Transverse colon (tissue), 4 donors: ENCODE results near the gene TNFRSF6B. TPM values are rescaled to one million over a fixed set of nuclear protein-coding genes. Genes with fewer than 3 reads are reported as not detected.
A peak's percentile ranks its signal among the peaks of the same experiment; 100 is the strongest.

ENCODE experiments used
- DNase-seq: peaks from one replicate; pipeline ENCODE4 v3.0.0-alpha.2; 2019
- H3K27ac ChIP-seq, 4 donors: fragments of 200-600 bp; sonication (generic); 2 replicates each; pipeline ENCODE4 v1.5.1; 2016 to 2018; ENCODE audit warnings: inconsistent platforms in 4 of 4
- H3K27me3 ChIP-seq: fragments of 200-600 bp; sonication (generic); 2 replicates; pipeline ENCODE4 v1.5.1; 2017; ENCODE audit warnings: inconsistent platforms
- H3K36me3 ChIP-seq, 4 donors: fragments of 200-600 bp; sonication (generic); 2 replicates each; pipeline ENCODE4 v1.5.1; 2017 to 2019; ENCODE audit warnings: inconsistent platforms in 4 of 4
- H3K4me1 ChIP-seq, 4 donors: fragments of 200-600 bp; sonication (generic); 2 replicates each; pipeline ENCODE4 v1.5.1; 2017 to 2020; ENCODE audit warnings: inconsistent platforms in 4 of 4
- H3K4me3 ChIP-seq, 4 donors: fragments of 200-600 bp; sonication (generic); 1 replicate in 1 of 4; 2 replicates in 3 of 4; pipeline versions ENCODE4 v1.5.1 to v1.6.1; 2017 to 2019; ENCODE audit warnings: inconsistent platforms in 4 of 4
- H3K9me3 ChIP-seq, 2 donors: fragments of 200-600 bp; sonication (generic); 2 replicates each; pipeline ENCODE4 v1.5.1; 2017 to 2019; ENCODE audit warnings: inconsistent platforms in 2 of 2
- EP300 ChIP-seq: sonication (generic); formaldehyde crosslinking; IDR thresholded peaks from one replicate; pipeline ENCODE4 v1.6.1; 2017; ENCODE audit warnings: antibody characterized with exemption, low read depth
- POLR2A ChIP-seq: fragments of 450-650 bp; IDR thresholded peaks from one replicate; pipeline ENCODE4 v1.6.1; 2016; ENCODE audit warnings: antibody characterized with exemption, mild to moderate bottlenecking, moderate library complexity
- POLR2AphosphoS5 ChIP-seq, 3 donors: sonication (generic); formaldehyde crosslinking; IDR thresholded peaks; one replicate each; pipeline ENCODE4 v1.6.1; 2016; ENCODE audit warnings: antibody characterized with exemption in 3 of 3
- WGBS, 2 donors: methylation state at CpG; one replicate each; pipeline ENCODE4 v1.1.5; 2018; ENCODE audit warnings: low coverage in 1 of 2; 5-methylcytosine and 5-hydroxymethylcytosine counted together
- in situ Hi-C, 4 donors: fragments of 200-750 bp; cut with MboI; loops; one replicate each; pipeline versions ENCODE4 v1.15.0 to v1.15.1; 2017; ENCODE audit warnings: low sequenced_read_pairs in 3 of 4, low pct_ligation_motif_present in 1 of 4, low pct_unique_long_range_greater_than_20kb in 1 of 4
- intact Hi-C: fragments of 100-400 bp; cut with DNase I; formaldehyde crosslinking; loops from one replicate; pipeline ENCODE4 v1.15.1; 2023; ENCODE audit warnings: low total_unique reads
- total RNA-seq, 4 donors: library from RNA; depleted of rRNA; stranded (reverse); fragments of >200 nt; gene quantifications; one replicate each; pipeline ENCODE4 v1.1.0, GENCODE V29; 2016
- TF ChIP-seq, protein P1 (sequence below), 5 experiments: fragments of 200-600 bp in 3 of 5; fragments of 450-650 bp in 2 of 5; sonication (generic) in 3 of 5; IDR thresholded peaks; 1 replicate in 2 of 5; 2 replicates in 3 of 5; pipeline ENCODE4 v1.5.1; 2016 to 2017; ENCODE audit warnings: antibody characterized with exemption in 5 of 5, inconsistent platforms in 3 of 5, mild to moderate bottlenecking in 2 of 5, moderate library complexity in 1 of 5

The TNFRSF6B gene
- total RNA-seq, 4 donors from 2014 or later, result 4.2 to 34.4 (median 13.6) TPM

DNA sequence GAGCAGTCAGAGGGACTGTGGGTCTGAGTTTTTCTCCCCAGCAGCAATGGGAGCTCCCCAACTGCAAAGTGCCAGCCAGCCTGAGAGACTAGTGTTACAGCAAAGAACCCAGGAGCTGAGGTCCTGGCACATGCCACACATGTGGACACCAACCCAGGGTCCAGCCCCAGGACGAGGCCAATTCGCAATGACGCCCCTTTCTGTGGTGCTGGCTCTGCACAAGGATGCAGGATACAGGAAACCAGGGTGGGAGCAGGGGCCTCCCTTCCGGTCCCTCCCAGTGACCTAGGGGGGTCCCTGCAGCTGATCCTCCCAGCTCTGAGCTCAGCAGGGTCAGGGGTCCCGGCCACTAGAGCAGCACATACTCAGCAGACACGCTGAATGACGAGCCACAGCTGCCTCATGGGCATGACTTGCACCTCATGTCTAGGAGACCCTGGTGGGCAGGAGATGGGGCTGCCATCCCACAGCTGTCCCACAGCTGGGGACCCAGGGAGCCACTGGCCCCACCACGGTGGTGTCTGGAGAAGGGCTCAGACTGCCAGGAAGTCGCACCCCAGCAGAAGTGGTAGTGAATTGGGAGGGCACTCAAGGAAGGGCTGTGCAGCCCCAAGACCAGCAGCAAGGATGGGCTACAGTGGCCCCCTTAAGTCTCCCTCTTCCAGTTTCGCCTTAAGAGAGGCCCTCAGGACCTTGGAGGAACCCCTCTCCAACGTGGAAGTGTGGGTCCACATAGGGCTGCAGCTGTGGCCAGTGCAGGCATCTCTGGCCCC is 7.7 kb downstream of the TNFRSF6B start:
- Histone ChIP-seq H3K9me3 (no peaks in the 10 kb centered on the region), H3K4me1 (peaks cover 15 to 26% (median 22%) of the 10 kb centered on the region in 4 donors), H3K4me3 (no peak overlapping the region), H3K36me3 (peaks cover 0 to 8% (median 3%) of the 10 kb centered on the region in 4 donors), H3K27me3 (no peaks in the 10 kb centered on the region), H3K27ac (no peak overlapping the region)
- in situ Hi-C loops, result no loop called here
- WGBS, 2 donors, result 87 to 100% methylated on average over 1 to 11 of the region's 11 CpGs
- TF ChIP-seq, protein P1, sequence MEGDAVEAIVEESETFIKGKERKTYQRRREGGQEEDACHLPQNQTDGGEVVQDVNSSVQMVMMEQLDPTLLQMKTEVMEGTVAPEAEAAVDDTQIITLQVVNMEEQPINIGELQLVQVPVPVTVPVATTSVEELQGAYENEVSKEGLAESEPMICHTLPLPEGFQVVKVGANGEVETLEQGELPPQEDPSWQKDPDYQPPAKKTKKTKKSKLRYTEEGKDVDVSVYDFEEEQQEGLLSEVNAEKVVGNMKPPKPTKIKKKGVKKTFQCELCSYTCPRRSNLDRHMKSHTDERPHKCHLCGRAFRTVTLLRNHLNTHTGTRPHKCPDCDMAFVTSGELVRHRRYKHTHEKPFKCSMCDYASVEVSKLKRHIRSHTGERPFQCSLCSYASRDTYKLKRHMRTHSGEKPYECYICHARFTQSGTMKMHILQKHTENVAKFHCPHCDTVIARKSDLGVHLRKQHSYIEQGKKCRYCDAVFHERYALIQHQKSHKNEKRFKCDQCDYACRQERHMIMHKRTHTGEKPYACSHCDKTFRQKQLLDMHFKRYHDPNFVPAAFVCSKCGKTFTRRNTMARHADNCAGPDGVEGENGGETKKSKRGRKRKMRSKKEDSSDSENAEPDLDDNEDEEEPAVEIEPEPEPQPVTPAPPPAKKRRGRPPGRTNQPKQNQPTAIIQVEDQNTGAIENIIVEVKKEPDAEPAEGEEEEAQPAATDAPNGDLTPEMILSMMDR (IDR thresholded peaks at IDR 0.05), result no peak
- TF ChIP-seq POLR2AphosphoS5 (IDR thresholded peaks at IDR 0.05) (no peak), POLR2A (no peak), EP300 (no peak)
- no peak for DNase-seq
- intact Hi-C loops, result no loop called here

DNA sequence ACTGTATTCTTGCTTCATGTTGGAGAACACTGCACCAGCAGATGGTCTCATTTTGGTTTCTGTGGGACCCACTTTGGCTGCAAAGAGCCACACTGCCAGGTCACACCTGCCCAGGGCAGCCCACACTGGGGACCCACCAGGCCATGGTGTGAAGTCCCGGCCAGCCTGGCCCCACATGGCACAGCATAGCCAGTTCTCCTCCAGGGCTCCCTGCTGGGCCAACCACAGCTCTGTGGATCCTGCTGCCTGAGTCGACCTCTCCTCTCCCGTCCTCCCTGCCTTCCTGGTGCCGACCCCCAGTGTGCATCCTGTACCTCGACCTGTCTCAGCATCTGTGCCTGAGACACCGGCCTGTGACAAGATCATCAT is 8.3 kb downstream of the TNFRSF6B start:
- intact Hi-C loops, result no loop called here
- Histone ChIP-seq H3K27ac (no peak overlapping the region), H3K4me3 (no peak overlapping the region), H3K36me3 (peaks cover 0 to 8% (median 3%) of the 10 kb centered on the region in 4 donors), H3K4me1 (peaks cover 18 to 25% (median 23%) of the 10 kb centered on the region in 4 donors), H3K9me3 (no peaks in the 10 kb centered on the region), H3K27me3 (no peaks in the 10 kb centered on the region)
- no peak for TF ChIP-seq POLR2AphosphoS5 (IDR thresholded peaks at IDR 0.05)
- TF ChIP-seq EP300, result no peak
- no peak for TF ChIP-seq POLR2A
- no peak for DNase-seq
- in situ Hi-C loops, result no loop called here
- WGBS, 2 donors, result 92% methylated on average over 5 of the region's 6 CpGs; no CpG with 5 or more reads in 1 of the 2 donors

GRCh38 chr20:63705232-63706026 is 9.0 kb downstream of the TNFRSF6B start:
- peaks cover 0 to 8% (median 3%) of the 10 kb centered on the region in 4 donors for H3K36me3 ChIP-seq
- no peak for DNase-seq
- in situ Hi-C loops, result no loop called here
- 70 to 86% methylated on average over 2 to 8 of the region's 8 CpGs for WGBS, 2 donors
- H3K9me3 ChIP-seq, result no peaks in the 10 kb centered on the region
- no peaks in the 10 kb centered on the region for H3K27me3 ChIP-seq
- peaks cover 18 to 25% (median 23%) of the 10 kb centered on the region in 4 donors for H3K4me1 ChIP-seq
- TF ChIP-seq, protein P1 (IDR thresholded peaks at IDR 0.05), result no peak
- TF ChIP-seq POLR2AphosphoS5 (IDR thresholded peaks at IDR 0.05), result no peak
- TF ChIP-seq EP300, result no peak
- TF ChIP-seq POLR2A, result no peak
- H3K27ac ChIP-seq, result peak overlapping the region in 1 of 4 donors; percentile 90
- intact Hi-C loops, result no loop called here
- H3K4me3 ChIP-seq, result no peak overlapping the region

DNA sequence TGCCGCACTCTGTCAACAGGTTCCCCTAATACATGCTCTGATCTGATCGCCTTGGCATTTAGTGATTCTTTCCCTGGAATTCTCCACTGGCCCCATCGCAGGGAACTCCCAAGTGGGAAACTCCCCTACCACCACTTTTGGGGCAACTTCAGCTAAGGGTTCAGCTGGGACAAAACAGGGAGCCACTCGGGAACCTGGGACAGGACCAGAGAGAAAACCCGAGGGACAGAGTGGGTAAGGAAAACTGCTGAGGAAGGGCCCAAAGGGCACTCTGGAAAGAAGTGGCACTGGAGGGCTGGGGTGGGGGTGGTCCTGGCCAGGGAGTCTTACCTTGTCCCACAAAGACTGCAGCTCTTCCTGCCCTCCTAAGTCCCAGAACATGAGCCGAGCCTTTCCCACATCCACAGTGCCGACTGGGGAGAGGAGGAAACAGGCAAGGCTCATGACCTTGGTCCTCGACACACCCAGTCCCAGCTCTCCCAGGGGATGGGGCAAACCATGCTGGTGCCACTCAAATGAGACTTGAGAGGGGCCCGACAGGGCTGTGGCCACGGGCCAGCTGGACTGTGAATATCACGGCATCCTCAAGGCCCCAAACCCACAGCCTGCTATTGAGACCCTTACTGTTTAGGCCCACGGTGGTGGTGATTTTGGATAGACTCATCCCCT is 9.7 kb downstream of the TNFRSF6B start:
- Histone ChIP-seq H3K4me3 (peak overlapping the region in 1 of 4 donors; percentile 70), H3K27ac (peak overlapping the region; percentile 90 to 95 (median 92)), H3K27me3 (no peaks in the 10 kb centered on the region), H3K36me3 (peaks cover 0 to 12% (median 4%) of the 10 kb centered on the region in 4 donors), H3K9me3 (no peaks in the 10 kb centered on the region), H3K4me1 (peaks cover 18 to 25% (median 23%) of the 10 kb centered on the region in 4 donors)
- 70 to 73% methylated on average over 2 to 12 of the region's 12 CpGs for WGBS, 2 donors
- in situ Hi-C loops, result no loop called here
- TF ChIP-seq, protein P1 (IDR thresholded peaks at IDR 0.05), result no peak
- TF ChIP-seq POLR2A, result no peak
- TF ChIP-seq EP300, result no peak
- no peak for TF ChIP-seq POLR2AphosphoS5 (IDR thresholded peaks at IDR 0.05)
- peak; percentile 37 for DNase-seq
- intact Hi-C loops, result no loop called here
